Hepatocyte (in vitro differentiated cells): ENCODE data around the gene NXPE3.

ENCODE experiments used
- EZH2phosphoT487 ChIP-seq: fragments of 200-600 bp; sonication (generic); IDR thresholded peaks from one replicate; pipeline ENCODE4 v1.6.1; 2018; ENCODE audit warnings: antibody characterized with exemption, mild to moderate bottlenecking, low read depth, moderate library complexity; ENCODE audit not compliant: unreplicated experiment, severe bottlenecking
- TF ChIP-seq, protein P1 (sequence below): fragments of 200-600 bp; sonication (generic); IDR thresholded peaks from 2 replicates; pipeline ENCODE4 v1.5.1; 2016; ENCODE audit warnings: antibody characterized with exemption, mild to moderate bottlenecking; ENCODE audit not compliant: poor library complexity

DNA sequence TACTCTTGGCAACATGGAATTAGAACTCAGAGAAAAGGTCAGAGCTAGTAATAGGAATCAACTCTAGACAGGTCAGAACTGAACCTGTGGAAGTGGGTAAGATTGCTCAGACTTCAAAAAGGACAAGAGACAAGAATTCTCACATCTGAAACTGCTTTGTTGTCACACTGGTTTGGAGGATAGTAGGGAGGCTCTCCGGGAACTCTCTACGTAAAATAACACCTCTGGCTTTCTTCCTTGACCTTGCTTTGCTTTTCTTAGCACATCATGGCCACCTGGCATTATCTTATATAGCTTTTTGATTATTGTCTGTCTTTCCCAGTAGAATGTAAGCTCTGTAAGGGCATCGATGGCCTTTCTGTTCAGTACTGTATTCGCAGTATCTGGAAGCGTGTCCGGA is 57.1 kb downstream of the NXPE3 start:
- TF ChIP-seq, protein P1, sequence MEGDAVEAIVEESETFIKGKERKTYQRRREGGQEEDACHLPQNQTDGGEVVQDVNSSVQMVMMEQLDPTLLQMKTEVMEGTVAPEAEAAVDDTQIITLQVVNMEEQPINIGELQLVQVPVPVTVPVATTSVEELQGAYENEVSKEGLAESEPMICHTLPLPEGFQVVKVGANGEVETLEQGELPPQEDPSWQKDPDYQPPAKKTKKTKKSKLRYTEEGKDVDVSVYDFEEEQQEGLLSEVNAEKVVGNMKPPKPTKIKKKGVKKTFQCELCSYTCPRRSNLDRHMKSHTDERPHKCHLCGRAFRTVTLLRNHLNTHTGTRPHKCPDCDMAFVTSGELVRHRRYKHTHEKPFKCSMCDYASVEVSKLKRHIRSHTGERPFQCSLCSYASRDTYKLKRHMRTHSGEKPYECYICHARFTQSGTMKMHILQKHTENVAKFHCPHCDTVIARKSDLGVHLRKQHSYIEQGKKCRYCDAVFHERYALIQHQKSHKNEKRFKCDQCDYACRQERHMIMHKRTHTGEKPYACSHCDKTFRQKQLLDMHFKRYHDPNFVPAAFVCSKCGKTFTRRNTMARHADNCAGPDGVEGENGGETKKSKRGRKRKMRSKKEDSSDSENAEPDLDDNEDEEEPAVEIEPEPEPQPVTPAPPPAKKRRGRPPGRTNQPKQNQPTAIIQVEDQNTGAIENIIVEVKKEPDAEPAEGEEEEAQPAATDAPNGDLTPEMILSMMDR = no peak
- TF ChIP-seq EZH2phosphoT487 = no peak
